Transverse colon (tissue), 3 donors: ENCODE measurements around the gene FMNL3.

Source experiments
- CTCF ChIP-seq, 5 experiments: fragments of 200-600 bp in 3 of 5; fragments of 450-650 bp in 2 of 5; sonication (generic) in 3 of 5; IDR thresholded peaks; 1 replicate in 2 of 5; 2 replicates in 3 of 5; pipeline ENCODE4 v1.5.1; 2016 to 2017; ENCODE audit warnings: antibody characterized with exemption in 5 of 5, inconsistent platforms in 3 of 5, mild to moderate bottlenecking in 2 of 5, moderate library complexity in 1 of 5
- EP300 ChIP-seq: sonication (generic); formaldehyde crosslinking; IDR thresholded peaks from one replicate; pipeline ENCODE4 v1.6.1; 2017; ENCODE audit warnings: antibody characterized with exemption, low read depth
- POLR2A ChIP-seq: fragments of 450-650 bp; IDR thresholded peaks from one replicate; pipeline ENCODE4 v1.6.1; 2016; ENCODE audit warnings: antibody characterized with exemption, mild to moderate bottlenecking, moderate library complexity

DNA sequence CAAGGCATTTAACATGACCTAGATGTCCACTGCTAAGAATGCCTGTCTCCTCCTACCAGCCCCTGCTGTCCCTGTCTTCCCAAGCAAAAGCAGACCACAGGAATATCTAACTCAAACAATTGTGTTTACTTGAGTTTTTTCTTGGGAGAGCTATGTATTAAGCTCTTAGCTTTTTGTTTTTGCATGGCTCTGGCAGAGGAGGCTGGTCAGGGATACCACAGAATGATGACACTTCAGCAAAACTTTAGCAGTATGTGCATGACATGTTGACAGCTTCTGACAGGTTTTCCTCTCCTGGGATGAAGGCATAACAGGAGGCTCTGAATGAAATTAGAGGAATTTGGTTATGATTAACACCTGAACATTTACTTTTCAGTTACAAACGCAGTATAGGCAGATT is 41.1 kb upstream of the FMNL3 start:
- TF ChIP-seq EP300 (no peak), POLR2A (no peak), CTCF (IDR thresholded peaks at IDR 0.05) (no peak)
